Keratinocyte (primary cell): ENCODE measurements around the gene HHATL. TPM values are rescaled to one million over a fixed set of nuclear protein-coding genes. Genes with fewer than 3 reads are reported as not detected.

Source experiments
- DNase-seq: peaks from one replicate; pipeline ENCODE4 v3.0.0-alpha.2; 2011; ENCODE audit warnings: low read depth, missing footprints, low spot score
- FAIRE-seq: peaks from 2 replicates; lab custom pipeline; 2011; peaks lifted over from hg19 to GRCh38; lab: Jason Lieb, UNC
- H2AFZ ChIP-seq: 2 replicates; pipeline ENCODE4 v1.6.0; 2012; ENCODE audit warnings: low read length, control low read depth, inconsistent platforms; ENCODE audit not compliant: control insufficient read depth
- H3K27ac ChIP-seq: 2 replicates; pipeline ENCODE4 v1.5.1; 2011; ENCODE audit warnings: low read length; ENCODE audit not compliant: control insufficient read depth, insufficient read depth
- H3K27me3 ChIP-seq: 3 replicates; pipeline ENCODE4 v1.6.0; 2011; ENCODE audit warnings: low read length; ENCODE audit not compliant: control insufficient read depth, insufficient read depth; ENCODE audit errors: extremely low read depth
- H3K36me3 ChIP-seq, 2 experiments: 2 replicates in 1 of 2; 3 replicates in 1 of 2; pipeline ENCODE4 v1.5.1; 2011; ENCODE audit warnings: low read length in 2 of 2, mild to moderate bottlenecking in 1 of 2; ENCODE audit not compliant: control insufficient read depth in 2 of 2, insufficient read depth in 2 of 2; ENCODE audit errors: extremely low read depth in 1 of 2
- H3K4me1 ChIP-seq: 3 replicates; pipeline ENCODE4 v1.5.1; 2011; ENCODE audit warnings: low read length; ENCODE audit not compliant: control insufficient read depth, insufficient read depth; ENCODE audit errors: extremely low read depth
- H3K4me2 ChIP-seq: 3 replicates; pipeline ENCODE4 v1.6.0; 2011; ENCODE audit warnings: low read depth, low read length; ENCODE audit not compliant: control insufficient read depth, insufficient read depth; ENCODE audit errors: extremely low read depth
- H3K4me3 ChIP-seq, 3 experiments: fragments of 200-600 bp in 1 of 3; sonication (generic) in 1 of 3; 2 replicates in 2 of 3; 3 replicates in 1 of 3; pipeline ENCODE4 v1.5.1; 2011 to 2016; ENCODE audit warnings: low read length in 3 of 3, mild to moderate bottlenecking in 3 of 3, control low read depth in 2 of 3, inconsistent platforms in 1 of 3, low read depth in 1 of 3, mixed read lengths in 1 of 3, mixed run types in 1 of 3, moderate library complexity in 1 of 3; ENCODE audit not compliant: control insufficient read depth in 2 of 3, insufficient read depth in 2 of 3; ENCODE audit errors: extremely low read depth in 1 of 3
- H3K79me2 ChIP-seq: 2 replicates; pipeline ENCODE4 v1.6.0; 2012; ENCODE audit warnings: low read length; ENCODE audit not compliant: control insufficient read depth, insufficient read depth
- H3K9ac ChIP-seq: 3 replicates; pipeline ENCODE4 v1.6.0; 2011; ENCODE audit warnings: low read length; ENCODE audit not compliant: control insufficient read depth, insufficient read depth; ENCODE audit errors: extremely low read depth
- H3K9me1 ChIP-seq: 3 replicates; pipeline ENCODE4 v1.6.0; 2011; ENCODE audit warnings: low read length; ENCODE audit not compliant: control insufficient read depth, insufficient read depth; ENCODE audit errors: extremely low read depth
- H3K9me3 ChIP-seq: 2 replicates; pipeline ENCODE4 v1.5.1; 2012; ENCODE audit warnings: low read depth, low read length; ENCODE audit not compliant: control insufficient read depth
- H4K20me1 ChIP-seq: 3 replicates; pipeline ENCODE4 v1.6.0; 2011; ENCODE audit warnings: low read length; ENCODE audit not compliant: control insufficient read depth, insufficient read depth; ENCODE audit errors: extremely low read depth
- CTCF ChIP-seq, 3 experiments: IDR thresholded peaks in 1 of 3; conservative IDR thresholded peaks in 1 of 3; optimal IDR thresholded peaks in 1 of 3; 2 replicates in 2 of 3; 3 replicates in 1 of 3; pipeline versions ENCODE3 to v1.5.1; 2011; ENCODE audit warnings: low read length in 3 of 3, mild to moderate bottlenecking in 3 of 3, moderate library complexity in 2 of 3, control low read depth in 1 of 3, inconsistent platforms in 1 of 3; ENCODE audit not compliant: insufficient read depth in 2 of 3; ENCODE audit errors: extremely low read depth in 1 of 3
- EZH2 ChIP-seq: IDR thresholded peaks from one replicate; pipeline ENCODE4 v1.6.1; 2012; ENCODE audit warnings: inconsistent platforms, mild to moderate bottlenecking, low read length, moderate library complexity
- dilution Hi-C: fragments of 300-500 bp; cut with MboI; formaldehyde crosslinking; loops from one replicate; pipeline ENCODE4 v1.7.0; 2020; ENCODE audit warnings: low sequenced_read_pairs; ENCODE audit not compliant: extremely low pct_ligation_motif_present
- polyA plus RNA-seq, 5 experiments: library from polyadenylated mRNA; depleted of rRNA in 3 of 5; stranded (reverse) in 3 of 5; stranded (forward) in 1 of 5; unstranded in 1 of 5; fragments of >200 nt; gene quantifications; 1 replicate in 1 of 5; 2 replicates in 3 of 5; 3 replicates in 1 of 5; pipeline versions ENCODE4 v1.2.1 to v1.2.3, GENCODE V29; 2011 to 2012; ENCODE audit warnings: missing spikeins in 2 of 5, low read depth in 1 of 5, low replicate concordance in 1 of 5

The HHATL gene
- polyA plus RNA-seq, 1 donor (not counting 4 experiments of a cell fraction or from before 2014, with no cell fraction given) = not detected

- DNase-seq (no peak), FAIRE-seq (no peak)
- Histone ChIP-seq H3K4me1 (no peaks in the 10 kb centered on the region), H3K9ac (no peak overlapping the region), H3K4me3 (no peak overlapping the region), H3K4me2 (no peak overlapping the region), H3K27me3 (peaks cover 6% of the 10 kb centered on the region), H3K36me3 (no peaks in the 10 kb centered on the region), H3K9me3 (no peaks in the 10 kb centered on the region), H3K27ac (no peak overlapping the region), H4K20me1 (no peaks in the 10 kb centered on the region), H3K9me1 (no peaks in the 10 kb centered on the region), H2AFZ (no peak overlapping the region), H3K79me2 (no peaks in the 10 kb centered on the region)
- no peak for TF ChIP-seq CTCF (optimal IDR thresholded peaks at IDR 0.05 in 1 of 3, IDR thresholded peaks at IDR 0.05 in 1 of 3, conservative IDR thresholded peaks at IDR 0.05 in 1 of 3; ENCODE audit: extremely low read depth in 1 of 3, insufficient read depth in 2 of 3, low read length in 3 of 3)
- TF ChIP-seq EZH2 = no peak
- dilution Hi-C loops = no loop called here
Measured at GRCh38 chr3:42731476-42732195, 29.0 kb upstream of the HHATL start.

GRCh38 chr3:42730706-42731420 is 28.3 kb upstream of the HHATL start:
- Histone ChIP-seq H3K9me1 (no peaks in the 10 kb centered on the region), H3K79me2 (no peaks in the 10 kb centered on the region), H3K9ac (no peak overlapping the region), H3K4me2 (no peak overlapping the region), H2AFZ (no peak overlapping the region), H3K9me3 (no peaks in the 10 kb centered on the region), H4K20me1 (no peaks in the 10 kb centered on the region), H3K27ac (no peak overlapping the region), H3K4me1 (no peaks in the 10 kb centered on the region), H3K36me3 (no peaks in the 10 kb centered on the region), H3K4me3 (no peak overlapping the region), H3K27me3 (peaks cover 6% of the 10 kb centered on the region)
- no peak for DNase-seq
- no peak for FAIRE-seq
- no peak for TF ChIP-seq EZH2
- no peak for TF ChIP-seq CTCF (optimal IDR thresholded peaks at IDR 0.05 in 1 of 3, IDR thresholded peaks at IDR 0.05 in 1 of 3, conservative IDR thresholded peaks at IDR 0.05 in 1 of 3; ENCODE audit: extremely low read depth in 1 of 3, insufficient read depth in 2 of 3, low read length in 3 of 3)
- dilution Hi-C loops = no loop called here
